GM23338 (cell line): ENCODE data around the gene RNF11. TPM values are rescaled to one million over a fixed set of nuclear protein-coding genes. Genes with fewer than 3 reads are reported as not detected.

Experiments
- ATAC-seq: fragments of 200-7000 bp; cut with Tn5 transposase; 3 replicates; pipeline ENCODE4 v1.9.1; 2020
- DNase-seq: peaks from one replicate; pipeline ENCODE4 v3.0.0-alpha.2; 2015; ENCODE audit warnings: low spot score
- H2AFZ ChIP-seq: fragments of 200-600 bp; sonication (generic); 2 replicates; pipeline ENCODE4 v1.8.0; 2016; ENCODE audit warnings: antibody characterized with exemption, mild to moderate bottlenecking, moderate library complexity
- H3F3A ChIP-seq: fragments of 200-600 bp; sonication (generic); replicated peaks from 2 replicates; pipeline ENCODE4 v1.8.0; 2017; ENCODE audit warnings: antibody characterized with exemption, mixed run types, low read depth
- H3K27ac ChIP-seq: fragments of 200-600 bp; sonication (generic); 2 replicates; pipeline ENCODE4 v1.6.1; 2016; ENCODE audit warnings: low read depth
- H3K27me3 ChIP-seq: fragments of 200-600 bp; sonication (generic); 2 replicates; pipeline ENCODE4 v1.8.0; 2016; ENCODE audit warnings: mild to moderate bottlenecking, mixed run types, moderate library complexity; ENCODE audit not compliant: insufficient read depth
- H3K36me3 ChIP-seq: fragments of 200-600 bp; sonication (generic); 2 replicates; pipeline ENCODE4 v1.8.0; 2016; ENCODE audit warnings: mild to moderate bottlenecking; ENCODE audit not compliant: insufficient read depth
- H3K4me1 ChIP-seq: fragments of 200-600 bp; sonication (generic); 2 replicates; pipeline ENCODE4 v1.8.0; 2016; ENCODE audit warnings: mild to moderate bottlenecking, moderate library complexity; ENCODE audit not compliant: insufficient read depth
- H3K4me2 ChIP-seq: fragments of 200-600 bp; sonication (generic); 2 replicates; pipeline ENCODE4 v1.7.1; 2017; ENCODE audit warnings: mixed run types
- H3K4me3 ChIP-seq: fragments of 200-600 bp; sonication (generic); 2 replicates; pipeline ENCODE4 v1.6.1; 2016; ENCODE audit warnings: mixed run types
- H3K79me2 ChIP-seq: fragments of 200-600 bp; sonication (generic); replicated peaks from 2 replicates; pipeline ENCODE4 v1.8.0; 2017; ENCODE audit warnings: mild to moderate bottlenecking; ENCODE audit not compliant: insufficient read depth
- H3K9me2 ChIP-seq: fragments of 200-600 bp; sonication (generic); 2 replicates; pipeline ENCODE4 v1.8.0; 2017; ENCODE audit not compliant: insufficient read depth
- H4K20me1 ChIP-seq: fragments of 200-600 bp; sonication (generic); replicated peaks from 2 replicates; pipeline ENCODE4 v1.8.0; 2017; ENCODE audit warnings: mild to moderate bottlenecking; ENCODE audit not compliant: insufficient read depth
- H3K27ac Mint-ChIP-seq: 2 replicates; pipeline ENCODE4 v1.8.0; 2020; ENCODE audit warnings: inconsistent platforms, mild to moderate bottlenecking, moderate library complexity, mixed read lengths
- H3K27me3 Mint-ChIP-seq: 3 replicates; pipeline ENCODE4 v1.8.0; 2022; ENCODE audit warnings: low read depth, mild to moderate bottlenecking, moderate library complexity, mixed read lengths, inconsistent platforms; ENCODE audit not compliant: insufficient read depth, poor library complexity
- H3K36me3 Mint-ChIP-seq: 3 replicates; pipeline ENCODE4 v1.8.0; 2021; ENCODE audit warnings: low read depth, mild to moderate bottlenecking, inconsistent platforms, moderate library complexity, mixed read lengths
- H3K4me1 Mint-ChIP-seq: 3 replicates; pipeline ENCODE4 v1.8.0; 2020; ENCODE audit warnings: mild to moderate bottlenecking, inconsistent platforms, mixed read lengths
- H3K4me3 Mint-ChIP-seq: 3 replicates; pipeline ENCODE4 v1.8.0; 2021; ENCODE audit warnings: moderate library complexity, mild to moderate bottlenecking, inconsistent platforms, mixed read lengths
- H3K9me3 Mint-ChIP-seq: 3 replicates; pipeline ENCODE4 v1.8.0; 2020; ENCODE audit warnings: moderate library complexity, mild to moderate bottlenecking, inconsistent platforms, mixed read lengths
- CREB1 ChIP-seq: fragments of 250-450 bp; sonication (Bioruptor Pico); IDR thresholded peaks from 2 replicates; pipeline ENCODE4 v1.5.0; 2020; ENCODE audit warnings: low read depth, mild to moderate bottlenecking, moderate library complexity
- EZH2 ChIP-seq: fragments of 200-600 bp; sonication (generic); IDR thresholded peaks from one replicate; pipeline ENCODE4 v1.8.0; 2017; ENCODE audit warnings: antibody characterized with exemption, mild to moderate bottlenecking, low read depth; ENCODE audit not compliant: unreplicated experiment
- EZH2phosphoT487 ChIP-seq: fragments of 200-600 bp; sonication (generic); IDR thresholded peaks from one replicate; pipeline ENCODE4 v1.8.1; 2018; ENCODE audit warnings: antibody characterized with exemption; ENCODE audit not compliant: unreplicated experiment
- JUNB ChIP-seq: IDR thresholded peaks from one replicate; pipeline ENCODE4 v1.6.1; 2016; ENCODE audit warnings: antibody characterized with exemption; ENCODE audit not compliant: unreplicated experiment
- POLR2AphosphoS5 ChIP-seq: IDR thresholded peaks from 2 replicates; pipeline ENCODE4 v1.6.1; 2016; ENCODE audit warnings: antibody characterized with exemption, low read depth
- ZNF331 ChIP-seq: fragments of 250-450 bp; sonication (Bioruptor Pico); IDR thresholded peaks from 2 replicates; pipeline ENCODE4 v1.5.0; 2020; ENCODE audit warnings: low read depth, mild to moderate bottlenecking, moderate library complexity
- polyA plus RNA-seq: library from polyadenylated mRNA; unstranded; fragments of >200 nt; fragmentation: Nextera tagmentation; extraction: Ambion mirVana; gene quantifications from 2 replicates; pipeline ENCODE4 v1.2.1, GENCODE V29; 2016
- total RNA-seq: library from RNA; depleted of rRNA; stranded (reverse); fragments of >200 nt; shearing (Covaris generic); gene quantifications from 2 replicates; pipeline ENCODE4 v1.2.3, GENCODE V29; 2014
- TF ChIP-seq, protein P1 (sequence below): fragments of 250-450 bp; sonication (Bioruptor Pico); IDR thresholded peaks from 2 replicates; pipeline ENCODE4 v1.5.0; 2020; ENCODE audit warnings: mild to moderate bottlenecking, moderate library complexity
- TF ChIP-seq, protein P2 (sequence below): IDR thresholded peaks from one replicate; pipeline ENCODE4 v1.6.1; 2018; ENCODE audit warnings: antibody characterized with exemption; ENCODE audit not compliant: unreplicated experiment

Gene RNF11
- total and polyA plus RNA-seq, 2 experiments from 2014 or later: 22.3 to 43.0 TPM

DNA sequence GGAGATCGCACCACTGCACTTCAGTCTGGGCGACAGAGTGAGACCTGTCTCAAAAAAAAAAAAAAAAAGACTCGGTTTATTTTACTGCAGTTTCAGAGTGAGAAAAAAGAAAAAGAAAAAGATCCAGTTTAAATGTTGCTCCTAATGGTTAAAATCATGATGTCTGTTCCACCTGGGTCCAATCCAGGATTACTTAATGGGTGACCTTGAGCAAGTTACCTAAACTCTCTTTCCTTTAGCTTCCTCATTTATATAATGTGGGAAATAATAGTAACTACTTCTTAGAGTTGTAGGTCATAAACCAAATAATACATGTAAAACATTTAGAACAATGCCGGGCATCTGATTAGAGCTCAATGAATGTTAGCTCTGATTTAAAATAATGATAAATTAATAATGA is 19.4 kb upstream of the RNF11 start:
- Histone ChIP-seq H3K27ac (no peak overlapping the region), H3F3A (no peaks in the 10 kb centered on the region), H2AFZ (no peak overlapping the region), H4K20me1 (no peaks in the 10 kb centered on the region), H3K27me3 (no peaks in the 10 kb centered on the region), H3K9me2 (no peaks in the 10 kb centered on the region), H3K79me2 (no peaks in the 10 kb centered on the region), H3K4me2 (no peak overlapping the region), H3K36me3 (no peaks in the 10 kb centered on the region), H3K4me1 (no peaks in the 10 kb centered on the region), H3K4me3 (no peak overlapping the region)
- Mint-ChIP-seq H3K9me3 (no peaks in the 10 kb centered on the region), H3K27me3 (peaks cover 9% of the 10 kb centered on the region), H3K4me3 (no peak overlapping the region), H3K36me3 (no peaks in the 10 kb centered on the region), H3K27ac (no peak overlapping the region), H3K4me1 (no peaks in the 10 kb centered on the region; the same call in 2 of the 3 replicates)
- TF ChIP-seq EZH2 (no peak), POLR2AphosphoS5 (no peak), EZH2phosphoT487 (no peak), JUNB (no peak), ZNF331 (CRISPR knock-in tag) (no peak), CREB1 (CRISPR knock-in tag) (no peak)
- TF ChIP-seq, protein P1, sequence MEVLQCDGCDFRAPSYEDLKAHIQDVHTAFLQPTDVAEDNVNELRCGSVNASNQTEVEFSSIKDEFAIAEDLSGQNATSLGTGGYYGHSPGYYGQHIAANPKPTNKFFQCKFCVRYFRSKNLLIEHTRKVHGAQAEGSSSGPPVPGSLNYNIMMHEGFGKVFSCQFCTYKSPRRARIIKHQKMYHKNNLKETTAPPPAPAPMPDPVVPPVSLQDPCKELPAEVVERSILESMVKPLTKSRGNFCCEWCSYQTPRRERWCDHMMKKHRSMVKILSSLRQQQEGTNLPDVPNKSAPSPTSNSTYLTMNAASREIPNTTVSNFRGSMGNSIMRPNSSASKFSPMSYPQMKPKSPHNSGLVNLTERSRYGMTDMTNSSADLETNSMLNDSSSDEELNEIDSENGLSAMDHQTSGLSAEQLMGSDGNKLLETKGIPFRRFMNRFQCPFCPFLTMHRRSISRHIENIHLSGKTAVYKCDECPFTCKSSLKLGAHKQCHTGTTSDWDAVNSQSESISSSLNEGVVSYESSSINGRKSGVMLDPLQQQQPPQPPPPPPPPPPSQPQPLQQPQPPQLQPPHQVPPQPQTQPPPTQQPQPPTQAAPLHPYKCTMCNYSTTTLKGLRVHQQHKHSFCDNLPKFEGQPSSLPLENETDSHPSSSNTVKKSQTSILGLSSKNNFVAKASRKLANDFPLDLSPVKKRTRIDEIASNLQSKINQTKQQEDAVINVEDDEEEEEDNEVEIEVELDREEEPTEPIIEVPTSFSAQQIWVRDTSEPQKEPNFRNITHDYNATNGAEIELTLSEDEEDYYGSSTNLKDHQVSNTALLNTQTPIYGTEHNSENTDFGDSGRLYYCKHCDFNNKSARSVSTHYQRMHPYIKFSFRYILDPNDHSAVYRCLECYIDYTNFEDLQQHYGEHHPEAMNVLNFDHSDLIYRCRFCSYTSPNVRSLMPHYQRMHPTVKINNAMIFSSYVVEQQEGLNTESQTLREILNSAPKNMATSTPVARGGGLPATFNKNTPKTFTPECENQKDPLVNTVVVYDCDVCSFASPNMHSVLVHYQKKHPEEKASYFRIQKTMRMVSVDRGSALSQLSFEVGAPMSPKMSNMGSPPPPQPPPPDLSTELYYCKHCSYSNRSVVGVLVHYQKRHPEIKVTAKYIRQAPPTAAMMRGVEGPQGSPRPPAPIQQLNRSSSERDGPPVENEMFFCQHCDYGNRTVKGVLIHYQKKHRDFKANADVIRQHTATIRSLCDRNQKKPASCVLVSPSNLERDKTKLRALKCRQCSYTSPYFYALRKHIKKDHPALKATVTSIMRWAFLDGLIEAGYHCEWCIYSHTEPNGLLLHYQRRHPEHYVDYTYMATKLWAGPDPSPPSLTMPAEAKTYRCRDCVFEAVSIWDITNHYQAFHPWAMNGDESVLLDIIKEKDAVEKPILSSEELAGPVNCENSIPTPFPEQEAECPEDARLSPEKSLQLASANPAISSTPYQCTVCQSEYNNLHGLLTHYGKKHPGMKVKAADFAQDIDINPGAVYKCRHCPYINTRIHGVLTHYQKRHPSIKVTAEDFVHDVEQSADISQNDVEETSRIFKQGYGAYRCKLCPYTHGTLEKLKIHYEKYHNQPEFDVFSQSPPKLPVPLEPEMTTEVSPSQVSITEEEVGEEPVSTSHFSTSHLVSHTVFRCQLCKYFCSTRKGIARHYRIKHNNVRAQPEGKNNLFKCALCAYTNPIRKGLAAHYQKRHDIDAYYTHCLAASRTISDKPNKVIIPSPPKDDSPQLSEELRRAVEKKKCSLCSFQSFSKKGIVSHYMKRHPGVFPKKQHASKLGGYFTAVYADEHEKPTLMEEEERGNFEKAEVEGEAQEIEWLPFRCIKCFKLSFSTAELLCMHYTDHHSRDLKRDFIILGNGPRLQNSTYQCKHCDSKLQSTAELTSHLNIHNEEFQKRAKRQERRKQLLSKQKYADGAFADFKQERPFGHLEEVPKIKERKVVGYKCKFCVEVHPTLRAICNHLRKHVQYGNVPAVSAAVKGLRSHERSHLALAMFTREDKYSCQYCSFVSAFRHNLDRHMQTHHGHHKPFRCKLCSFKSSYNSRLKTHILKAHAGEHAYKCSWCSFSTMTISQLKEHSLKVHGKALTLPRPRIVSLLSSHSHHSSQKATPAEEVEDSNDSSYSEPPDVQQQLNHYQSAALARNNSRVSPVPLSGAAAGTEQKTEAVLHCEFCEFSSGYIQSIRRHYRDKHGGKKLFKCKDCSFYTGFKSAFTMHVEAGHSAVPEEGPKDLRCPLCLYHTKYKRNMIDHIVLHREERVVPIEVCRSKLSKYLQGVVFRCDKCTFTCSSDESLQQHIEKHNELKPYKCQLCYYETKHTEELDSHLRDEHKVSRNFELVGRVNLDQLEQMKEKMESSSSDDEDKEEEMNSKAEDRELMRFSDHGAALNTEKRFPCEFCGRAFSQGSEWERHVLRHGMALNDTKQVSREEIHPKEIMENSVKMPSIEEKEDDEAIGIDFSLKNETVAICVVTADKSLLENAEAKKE (CRISPR knock-in tag): no peak
- TF ChIP-seq, protein P2, sequence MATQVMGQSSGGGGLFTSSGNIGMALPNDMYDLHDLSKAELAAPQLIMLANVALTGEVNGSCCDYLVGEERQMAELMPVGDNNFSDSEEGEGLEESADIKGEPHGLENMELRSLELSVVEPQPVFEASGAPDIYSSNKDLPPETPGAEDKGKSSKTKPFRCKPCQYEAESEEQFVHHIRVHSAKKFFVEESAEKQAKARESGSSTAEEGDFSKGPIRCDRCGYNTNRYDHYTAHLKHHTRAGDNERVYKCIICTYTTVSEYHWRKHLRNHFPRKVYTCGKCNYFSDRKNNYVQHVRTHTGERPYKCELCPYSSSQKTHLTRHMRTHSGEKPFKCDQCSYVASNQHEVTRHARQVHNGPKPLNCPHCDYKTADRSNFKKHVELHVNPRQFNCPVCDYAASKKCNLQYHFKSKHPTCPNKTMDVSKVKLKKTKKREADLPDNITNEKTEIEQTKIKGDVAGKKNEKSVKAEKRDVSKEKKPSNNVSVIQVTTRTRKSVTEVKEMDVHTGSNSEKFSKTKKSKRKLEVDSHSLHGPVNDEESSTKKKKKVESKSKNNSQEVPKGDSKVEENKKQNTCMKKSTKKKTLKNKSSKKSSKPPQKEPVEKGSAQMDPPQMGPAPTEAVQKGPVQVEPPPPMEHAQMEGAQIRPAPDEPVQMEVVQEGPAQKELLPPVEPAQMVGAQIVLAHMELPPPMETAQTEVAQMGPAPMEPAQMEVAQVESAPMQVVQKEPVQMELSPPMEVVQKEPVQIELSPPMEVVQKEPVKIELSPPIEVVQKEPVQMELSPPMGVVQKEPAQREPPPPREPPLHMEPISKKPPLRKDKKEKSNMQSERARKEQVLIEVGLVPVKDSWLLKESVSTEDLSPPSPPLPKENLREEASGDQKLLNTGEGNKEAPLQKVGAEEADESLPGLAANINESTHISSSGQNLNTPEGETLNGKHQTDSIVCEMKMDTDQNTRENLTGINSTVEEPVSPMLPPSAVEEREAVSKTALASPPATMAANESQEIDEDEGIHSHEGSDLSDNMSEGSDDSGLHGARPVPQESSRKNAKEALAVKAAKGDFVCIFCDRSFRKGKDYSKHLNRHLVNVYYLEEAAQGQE: no peak
- DNase-seq: no peak
- ATAC-seq: no peak
